SK-N-SH (cell line): Measurements from ENCODE around the gene VSIG8.

Source experiments
- CHD2 ChIP-seq: fragments of 150-350 bp; IDR thresholded peaks from 2 replicates; pipeline ENCODE4 v1.6.1; 2018; ENCODE audit warnings: low read length; ENCODE audit not compliant: partially characterized antibody
- EZH2phosphoT487 ChIP-seq: fragments of 200-600 bp; sonication (generic); IDR thresholded peaks from 2 replicates; pipeline ENCODE4 v1.6.1; 2017; ENCODE audit warnings: low read depth, mixed run types, mild to moderate bottlenecking, antibody characterized with exemption, moderate library complexity, borderline replicate concordance
- FOXJ3 ChIP-seq: sonication (generic); formaldehyde crosslinking; IDR thresholded peaks from 2 replicates; pipeline ENCODE4 v1.5.1; 2020; ENCODE audit warnings: mild to moderate bottlenecking, missing genetic modification reagents
- GATA2 ChIP-seq: sonication (generic); formaldehyde crosslinking; IDR thresholded peaks from 2 replicates; pipeline ENCODE4 v1.5.0; 2020; ENCODE audit warnings: mild to moderate bottlenecking, missing genetic modification reagents
- NRF1 ChIP-seq: IDR thresholded peaks from 2 replicates; pipeline ENCODE4 v1.6.1; 2012; ENCODE audit warnings: low read depth, mild to moderate bottlenecking, low read length
- POLR2AphosphoS5 ChIP-seq: IDR thresholded peaks from 2 replicates; pipeline ENCODE4 v1.6.1; 2012; ENCODE audit warnings: low read depth, low read length
- RAD21 ChIP-seq: IDR thresholded peaks from 2 replicates; pipeline ENCODE4 v1.6.1; 2012; ENCODE audit warnings: mild to moderate bottlenecking, low read length
- RFX5 ChIP-seq: IDR thresholded peaks from 2 replicates; pipeline ENCODE4 v1.6.1; 2012; ENCODE audit warnings: mild to moderate bottlenecking, improper control_type of control experiment, low read length
- SMC3 ChIP-seq: IDR thresholded peaks from 2 replicates; pipeline ENCODE4 v1.6.1; 2012; ENCODE audit warnings: low read depth, low read length, improper control_type of control experiment
- YY1 ChIP-seq: IDR thresholded peaks from 2 replicates; pipeline ENCODE4 v1.4.0; 2012; ENCODE audit warnings: low read depth, mild to moderate bottlenecking
- TF ChIP-seq, protein P1 (sequence below): IDR thresholded peaks from 2 replicates; pipeline ENCODE4 v1.6.1; 2012; ENCODE audit warnings: mild to moderate bottlenecking, low read depth, low read length, moderate library complexity
- TF ChIP-seq, protein P2 (sequence below): fragments of 200-600 bp; sonication (generic); IDR thresholded peaks from 2 replicates; pipeline ENCODE4 v1.6.1; 2017; ENCODE audit warnings: antibody characterized with exemption, mild to moderate bottlenecking, moderate library complexity
- TF ChIP-seq, protein P3 (sequence below): fragments of 150-350 bp; IDR thresholded peaks from 2 replicates; pipeline ENCODE4 v1.6.1; 2017; ENCODE audit warnings: antibody characterized with exemption, low read length, low read depth, borderline replicate concordance

DNA sequence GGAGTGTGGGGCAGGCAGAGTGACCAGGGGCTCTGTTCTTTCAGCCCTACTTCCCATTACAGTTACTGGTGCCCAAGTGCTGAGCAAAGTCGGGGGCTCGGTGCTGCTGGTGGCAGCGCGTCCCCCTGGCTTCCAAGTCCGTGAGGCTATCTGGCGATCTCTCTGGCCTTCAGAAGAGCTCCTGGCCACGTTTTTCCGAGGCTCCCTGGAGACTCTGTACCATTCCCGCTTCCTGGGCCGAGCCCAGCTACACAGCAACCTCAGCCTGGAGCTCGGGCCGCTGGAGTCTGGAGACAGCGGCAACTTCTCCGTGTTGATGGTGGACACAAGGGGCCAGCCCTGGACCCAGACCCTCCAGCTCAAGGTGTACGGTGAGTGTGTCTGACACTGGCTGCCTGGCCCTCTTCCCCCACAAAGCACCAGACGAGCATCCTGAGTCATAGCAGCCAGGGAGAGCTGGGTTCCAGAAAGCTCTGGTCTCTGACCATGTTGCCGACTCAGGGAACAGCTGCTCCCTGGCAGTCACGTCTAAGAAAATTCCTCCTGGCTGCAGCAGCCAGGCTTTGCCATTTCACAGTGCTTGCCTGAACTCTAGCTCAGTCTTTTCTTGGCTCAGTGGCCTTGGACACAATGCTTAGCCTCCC, 32.5 kb downstream of the VSIG8 start:
- TF ChIP-seq, protein P1, sequence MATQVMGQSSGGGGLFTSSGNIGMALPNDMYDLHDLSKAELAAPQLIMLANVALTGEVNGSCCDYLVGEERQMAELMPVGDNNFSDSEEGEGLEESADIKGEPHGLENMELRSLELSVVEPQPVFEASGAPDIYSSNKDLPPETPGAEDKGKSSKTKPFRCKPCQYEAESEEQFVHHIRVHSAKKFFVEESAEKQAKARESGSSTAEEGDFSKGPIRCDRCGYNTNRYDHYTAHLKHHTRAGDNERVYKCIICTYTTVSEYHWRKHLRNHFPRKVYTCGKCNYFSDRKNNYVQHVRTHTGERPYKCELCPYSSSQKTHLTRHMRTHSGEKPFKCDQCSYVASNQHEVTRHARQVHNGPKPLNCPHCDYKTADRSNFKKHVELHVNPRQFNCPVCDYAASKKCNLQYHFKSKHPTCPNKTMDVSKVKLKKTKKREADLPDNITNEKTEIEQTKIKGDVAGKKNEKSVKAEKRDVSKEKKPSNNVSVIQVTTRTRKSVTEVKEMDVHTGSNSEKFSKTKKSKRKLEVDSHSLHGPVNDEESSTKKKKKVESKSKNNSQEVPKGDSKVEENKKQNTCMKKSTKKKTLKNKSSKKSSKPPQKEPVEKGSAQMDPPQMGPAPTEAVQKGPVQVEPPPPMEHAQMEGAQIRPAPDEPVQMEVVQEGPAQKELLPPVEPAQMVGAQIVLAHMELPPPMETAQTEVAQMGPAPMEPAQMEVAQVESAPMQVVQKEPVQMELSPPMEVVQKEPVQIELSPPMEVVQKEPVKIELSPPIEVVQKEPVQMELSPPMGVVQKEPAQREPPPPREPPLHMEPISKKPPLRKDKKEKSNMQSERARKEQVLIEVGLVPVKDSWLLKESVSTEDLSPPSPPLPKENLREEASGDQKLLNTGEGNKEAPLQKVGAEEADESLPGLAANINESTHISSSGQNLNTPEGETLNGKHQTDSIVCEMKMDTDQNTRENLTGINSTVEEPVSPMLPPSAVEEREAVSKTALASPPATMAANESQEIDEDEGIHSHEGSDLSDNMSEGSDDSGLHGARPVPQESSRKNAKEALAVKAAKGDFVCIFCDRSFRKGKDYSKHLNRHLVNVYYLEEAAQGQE = no peak
- no peak for TF ChIP-seq RFX5
- TF ChIP-seq, protein P2, sequence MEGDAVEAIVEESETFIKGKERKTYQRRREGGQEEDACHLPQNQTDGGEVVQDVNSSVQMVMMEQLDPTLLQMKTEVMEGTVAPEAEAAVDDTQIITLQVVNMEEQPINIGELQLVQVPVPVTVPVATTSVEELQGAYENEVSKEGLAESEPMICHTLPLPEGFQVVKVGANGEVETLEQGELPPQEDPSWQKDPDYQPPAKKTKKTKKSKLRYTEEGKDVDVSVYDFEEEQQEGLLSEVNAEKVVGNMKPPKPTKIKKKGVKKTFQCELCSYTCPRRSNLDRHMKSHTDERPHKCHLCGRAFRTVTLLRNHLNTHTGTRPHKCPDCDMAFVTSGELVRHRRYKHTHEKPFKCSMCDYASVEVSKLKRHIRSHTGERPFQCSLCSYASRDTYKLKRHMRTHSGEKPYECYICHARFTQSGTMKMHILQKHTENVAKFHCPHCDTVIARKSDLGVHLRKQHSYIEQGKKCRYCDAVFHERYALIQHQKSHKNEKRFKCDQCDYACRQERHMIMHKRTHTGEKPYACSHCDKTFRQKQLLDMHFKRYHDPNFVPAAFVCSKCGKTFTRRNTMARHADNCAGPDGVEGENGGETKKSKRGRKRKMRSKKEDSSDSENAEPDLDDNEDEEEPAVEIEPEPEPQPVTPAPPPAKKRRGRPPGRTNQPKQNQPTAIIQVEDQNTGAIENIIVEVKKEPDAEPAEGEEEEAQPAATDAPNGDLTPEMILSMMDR = no peak
- TF ChIP-seq FOXJ3 (CRISPR knock-in tag) = no peak
- TF ChIP-seq EZH2phosphoT487 = no peak
- no peak for TF ChIP-seq POLR2AphosphoS5
- no peak for TF ChIP-seq CHD2
- TF ChIP-seq YY1 = no peak
- TF ChIP-seq, protein P3, sequence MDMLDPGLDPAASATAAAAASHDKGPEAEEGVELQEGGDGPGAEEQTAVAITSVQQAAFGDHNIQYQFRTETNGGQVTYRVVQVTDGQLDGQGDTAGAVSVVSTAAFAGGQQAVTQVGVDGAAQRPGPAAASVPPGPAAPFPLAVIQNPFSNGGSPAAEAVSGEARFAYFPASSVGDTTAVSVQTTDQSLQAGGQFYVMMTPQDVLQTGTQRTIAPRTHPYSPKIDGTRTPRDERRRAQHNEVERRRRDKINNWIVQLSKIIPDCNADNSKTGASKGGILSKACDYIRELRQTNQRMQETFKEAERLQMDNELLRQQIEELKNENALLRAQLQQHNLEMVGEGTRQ = no peak
- TF ChIP-seq SMC3 = no peak
- no peak for TF ChIP-seq RAD21
- no peak for TF ChIP-seq GATA2 (CRISPR knock-in tag)
- TF ChIP-seq NRF1 = no peak
